Mucosa of rectum (tissue), 2 donors: ENCODE results near the gene RPTOR.

Experiments used
- H3K27ac ChIP-seq, 2 donors: one replicate each; pipeline ENCODE4 v1.7.0; 2013; ENCODE audit warnings: inconsistent platforms in 2 of 2, low read depth in 2 of 2, low read length in 2 of 2
- H3K27me3 ChIP-seq, 2 donors: one replicate each; pipeline ENCODE4 v1.7.0; 2013; ENCODE audit warnings: low read length in 2 of 2; ENCODE audit not compliant: control insufficient read depth in 2 of 2, insufficient read depth in 2 of 2
- H3K36me3 ChIP-seq, 2 donors: one replicate each; pipeline ENCODE4 v1.7.0; 2013; ENCODE audit warnings: low read length in 2 of 2; ENCODE audit not compliant: control insufficient read depth in 2 of 2, insufficient read depth in 2 of 2
- H3K4me1 ChIP-seq, 2 donors: one replicate each; pipeline ENCODE4 v1.7.0; 2013; ENCODE audit warnings: low read length in 2 of 2, mild to moderate bottlenecking in 1 of 2; ENCODE audit not compliant: control insufficient read depth in 2 of 2, insufficient read depth in 2 of 2
- H3K4me3 ChIP-seq, 2 donors: one replicate each; pipeline ENCODE4 v1.7.0; 2013; ENCODE audit warnings: low read length in 2 of 2
- H3K9ac ChIP-seq, 2 donors: one replicate each; pipeline ENCODE4 v1.7.0; 2013; ENCODE audit warnings: low read length in 2 of 2, low read depth in 1 of 2, mild to moderate bottlenecking in 1 of 2
- H3K9me3 ChIP-seq, 2 donors: one replicate each; pipeline ENCODE4 v1.7.0; 2013; ENCODE audit warnings: low read length in 2 of 2; ENCODE audit not compliant: control insufficient read depth in 2 of 2
- donor health status: healthy.
- donor health status: Normal muscosa, but diverticular disease.

The RPTOR gene

GRCh38 chr17:80513201-80513600, 31.4 kb upstream of the RPTOR start:
- H3K9me3 ChIP-seq: no peaks in the 10 kb centered on the region
- no peaks in the 10 kb centered on the region for H3K4me1 ChIP-seq
- H3K27ac ChIP-seq: no peak overlapping the region
- H3K9ac ChIP-seq: no peak overlapping the region
- H3K4me3 ChIP-seq: no peak overlapping the region
- no peaks in the 10 kb centered on the region for H3K36me3 ChIP-seq
- H3K27me3 ChIP-seq: peaks cover 0 to 4% of the 10 kb centered on the region in 2 donors

- Histone ChIP-seq H3K9ac (no peak overlapping the region), H3K4me1 (no peaks in the 10 kb centered on the region), H3K36me3 (no peaks in the 10 kb centered on the region), H3K9me3 (no peaks in the 10 kb centered on the region), H3K4me3 (no peak overlapping the region), H3K27me3 (peaks cover 0 to 4% of the 10 kb centered on the region in 2 donors), H3K27ac (no peak overlapping the region)
Observed at GRCh38 chr17:80513892-80514291, 30.7 kb upstream of the RPTOR start.

GRCh38 chr17:80516171-80516932, 28.3 kb upstream of the RPTOR start:
- Histone ChIP-seq H3K9me3 (no peaks in the 10 kb centered on the region), H3K27ac (no peak overlapping the region), H3K27me3 (peaks cover 2 to 4% of the 10 kb centered on the region in 2 donors), H3K9ac (no peak overlapping the region), H3K4me1 (no peaks in the 10 kb centered on the region), H3K36me3 (no peaks in the 10 kb centered on the region), H3K4me3 (no peak overlapping the region)

DNA sequence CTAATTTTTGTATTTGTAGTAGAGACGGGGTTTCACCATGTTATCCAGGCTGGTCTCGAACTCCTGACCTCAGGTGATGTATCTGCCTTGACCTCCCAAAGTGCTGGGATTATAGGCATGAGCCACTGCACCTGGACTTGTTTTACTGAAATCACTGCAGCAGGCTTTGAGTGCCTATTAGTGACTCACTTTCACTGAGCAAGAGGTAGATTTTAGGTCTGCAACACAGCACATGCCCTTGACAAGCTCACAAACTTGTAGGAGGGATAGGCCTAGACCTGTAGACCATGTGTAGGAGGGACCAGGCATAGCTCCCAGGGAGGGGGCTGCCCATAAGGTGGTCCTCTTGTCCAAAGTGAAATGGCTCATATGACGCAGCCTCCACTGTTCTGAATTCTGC, 27.0 kb upstream of the RPTOR start:
- Histone ChIP-seq H3K9ac (no peak overlapping the region), H3K27ac (no peak overlapping the region), H3K4me3 (no peak overlapping the region), H3K27me3 (peaks cover 2% of the 10 kb centered on the region in 2 donors), H3K36me3 (no peaks in the 10 kb centered on the region), H3K4me1 (no peaks in the 10 kb centered on the region), H3K9me3 (no peaks in the 10 kb centered on the region)

DNA sequence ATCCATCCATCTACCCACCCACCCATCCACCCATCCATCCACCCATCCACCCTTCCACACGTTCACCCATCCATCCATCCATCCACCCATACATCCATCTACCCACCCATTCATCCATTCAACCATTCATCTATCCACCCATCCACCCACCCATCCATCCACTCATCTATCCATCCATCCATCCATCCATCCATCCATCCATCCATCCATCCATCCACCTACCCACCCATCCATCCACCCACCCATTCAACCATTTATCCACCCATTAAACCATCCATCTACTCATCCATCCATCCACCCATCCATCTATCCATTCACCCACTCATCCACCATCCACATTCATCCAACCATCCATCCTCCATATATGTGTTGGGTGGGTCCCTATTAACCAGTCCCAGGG, 26.2 kb upstream of the RPTOR start:
- no peaks in the 10 kb centered on the region for H3K9me3 ChIP-seq
- H3K27ac ChIP-seq: no peak overlapping the region
- H3K27me3 ChIP-seq: peaks cover 2% of the 10 kb centered on the region in 2 donors

GRCh38 chr17:80519091-80519781, 25.4 kb upstream of the RPTOR start:
- no peaks in the 10 kb centered on the region for H3K36me3 ChIP-seq
- H3K27me3 ChIP-seq: peaks cover 0 to 2% of the 10 kb centered on the region in 2 donors
- no peaks in the 10 kb centered on the region for H3K9me3 ChIP-seq
- H3K4me1 ChIP-seq: no peaks in the 10 kb centered on the region
- no peak overlapping the region for H3K4me3 ChIP-seq
- no peak overlapping the region for H3K27ac ChIP-seq
- no peak overlapping the region for H3K9ac ChIP-seq

More for the DNA sequence above, 26.2 kb upstream of the RPTOR start:
- Histone ChIP-seq H3K9ac (no peak overlapping the region), H3K4me3 (no peak overlapping the region), H3K36me3 (no peaks in the 10 kb centered on the region), H3K4me1 (no peaks in the 10 kb centered on the region)

DNA sequence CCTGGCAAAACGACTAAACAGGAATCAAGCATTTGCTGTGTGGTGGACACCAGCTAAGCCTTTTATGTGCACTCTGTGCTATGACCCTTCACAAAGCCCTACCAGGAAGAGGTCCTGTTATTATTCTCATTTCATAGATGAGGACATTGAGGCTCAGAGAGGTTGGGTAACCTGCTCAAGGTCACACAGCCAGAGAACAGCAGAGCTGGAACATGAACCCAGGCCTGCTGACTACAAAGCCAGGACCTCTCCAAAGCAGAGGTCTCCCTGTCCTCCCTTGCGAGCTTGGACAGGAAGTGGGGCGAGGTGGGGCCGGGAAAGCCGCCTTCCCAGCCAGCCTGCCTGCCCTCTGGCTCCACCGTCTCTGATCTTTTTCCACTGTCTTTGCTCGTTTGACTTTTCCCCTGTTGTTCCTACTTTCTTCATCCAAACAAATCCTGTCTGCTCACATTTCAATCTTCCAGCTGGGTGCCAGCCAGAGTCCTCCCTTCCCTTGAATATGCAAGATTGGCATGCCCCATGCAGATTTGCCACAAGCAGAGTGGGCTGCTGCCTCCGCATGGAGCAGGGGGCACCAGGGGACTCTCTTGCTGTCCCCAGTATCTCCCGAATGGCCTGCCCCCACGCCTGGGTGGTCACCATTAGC, 23.7 kb upstream of the RPTOR start:
- H3K4me1 ChIP-seq: no peaks in the 10 kb centered on the region
- no peaks in the 10 kb centered on the region for H3K9me3 ChIP-seq
- no peak overlapping the region for H3K4me3 ChIP-seq
- H3K9ac ChIP-seq: no peak overlapping the region
- no peaks in the 10 kb centered on the region for H3K36me3 ChIP-seq
- H3K27me3 ChIP-seq: peaks cover 2 to 3% of the 10 kb centered on the region in 2 donors
- H3K27ac ChIP-seq: no peak overlapping the region

- Histone ChIP-seq H3K4me3 (no peak overlapping the region), H3K9me3 (no peaks in the 10 kb centered on the region), H3K4me1 (no peaks in the 10 kb centered on the region), H3K9ac (no peak overlapping the region), H3K27ac (no peak overlapping the region), H3K36me3 (no peaks in the 10 kb centered on the region), H3K27me3 (peaks cover 11 to 16% of the 10 kb centered on the region in 2 donors)
Observed at GRCh38 chr17:80523054-80523744, 21.4 kb upstream of the RPTOR start.

DNA sequence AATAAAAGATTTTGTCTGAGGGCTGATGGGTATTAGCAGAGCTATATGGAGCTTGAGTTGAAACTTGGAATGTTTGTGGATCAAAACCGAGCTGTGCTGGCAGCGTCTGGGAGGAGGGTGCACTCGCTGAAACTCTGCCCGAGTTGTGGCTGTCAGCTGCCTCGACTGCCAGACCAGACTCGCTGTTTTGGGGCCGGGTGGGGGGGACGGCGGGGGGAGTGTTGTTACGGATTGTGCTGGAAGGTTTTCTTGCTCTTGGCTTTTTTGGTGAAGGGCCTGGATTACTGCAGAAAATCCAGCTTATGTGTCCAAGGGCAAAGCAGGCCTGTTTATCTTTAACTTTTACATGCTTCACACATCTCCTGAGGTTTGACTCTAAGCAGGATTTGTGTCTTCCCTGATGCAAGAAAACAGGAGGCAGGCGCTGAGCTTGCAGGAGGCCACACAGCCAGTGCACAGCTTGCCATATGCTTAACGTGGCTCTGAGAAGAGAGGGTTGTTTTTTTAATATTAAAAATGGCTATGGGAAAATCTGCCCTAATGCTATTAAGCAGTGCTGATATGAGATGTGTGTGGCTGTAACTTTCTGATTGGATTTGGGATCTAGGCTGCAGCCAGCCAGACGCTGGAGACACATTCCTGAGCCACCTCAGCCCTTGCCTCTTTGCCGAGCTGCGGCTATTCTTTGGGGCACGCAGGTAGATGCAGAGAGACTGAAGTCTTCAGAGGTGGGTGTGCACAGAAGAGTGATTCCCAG, 20.5 kb upstream of the RPTOR start:
- H3K27me3 ChIP-seq: peaks cover 11 to 18% of the 10 kb centered on the region in 2 donors
- H3K9ac ChIP-seq: no peak overlapping the region
- H3K27ac ChIP-seq: no peak overlapping the region
- no peaks in the 10 kb centered on the region for H3K9me3 ChIP-seq
- no peaks in the 10 kb centered on the region for H3K36me3 ChIP-seq
- no peak overlapping the region for H3K4me3 ChIP-seq
- no peaks in the 10 kb centered on the region for H3K4me1 ChIP-seq
